Breast epithelium (tissue), 4 donors: ENCODE data around the gene GRXCR1. TPM values are rescaled to one million over a fixed set of nuclear protein-coding genes. Genes with fewer than 3 reads are reported as not detected.

Experiments used
- DNase-seq, 2 donors: peaks; one replicate each; pipeline ENCODE4 v3.0.0-alpha.2; 2019; ENCODE audit warnings: low spot score in 2 of 2
- H3K27ac ChIP-seq, 2 donors: fragments of 200-600 bp; sonication (generic) in 1 of 2; one replicate each; pipeline ENCODE4 v1.5.1; 2016 to 2019; ENCODE audit warnings: mild to moderate bottlenecking in 1 of 2
- H3K27me3 ChIP-seq, 2 donors: fragments of 200-600 bp; sonication (generic) in 1 of 2; one replicate each; pipeline versions ENCODE4 v1.5.1 to v1.6.0; 2017 to 2019; ENCODE audit warnings: control low read depth in 1 of 2, mild to moderate bottlenecking in 1 of 2
- H3K36me3 ChIP-seq: fragments of 200-600 bp; one replicate; pipeline ENCODE4 v1.5.1; 2019
- H3K4me1 ChIP-seq, 2 donors: fragments of 200-600 bp; sonication (generic); one replicate each; pipeline ENCODE4 v1.5.1; 2016 to 2019; ENCODE audit warnings: control low read depth in 1 of 2
- H3K4me3 ChIP-seq, 3 donors: fragments of 200-600 bp; sonication (generic); 1 replicate in 2 of 3; 2 replicates in 1 of 3; pipeline ENCODE4 v1.5.1; 2016 to 2019; ENCODE audit warnings: mild to moderate bottlenecking in 3 of 3, moderate library complexity in 2 of 3
- H3K9me3 ChIP-seq, 2 donors: fragments of 200-600 bp; sonication (generic) in 1 of 2; one replicate each; pipeline ENCODE4 v1.5.1; 2016 to 2019; ENCODE audit warnings: control low read depth in 1 of 2
- CTCF ChIP-seq, 3 donors: fragments of 450-650 bp; IDR thresholded peaks; one replicate each; pipeline ENCODE4 v1.5.1; 2016 to 2017; ENCODE audit warnings: antibody characterized with exemption in 3 of 3, mild to moderate bottlenecking in 3 of 3, moderate library complexity in 3 of 3
- POLR2A ChIP-seq: fragments of 450-650 bp; IDR thresholded peaks from one replicate; pipeline ENCODE4 v1.6.1; 2016; ENCODE audit warnings: antibody characterized with exemption, mild to moderate bottlenecking, moderate library complexity
- POLR2AphosphoS5 ChIP-seq, 3 donors: sonication (generic); formaldehyde crosslinking; IDR thresholded peaks; one replicate each; pipeline ENCODE4 v1.6.1; 2017; ENCODE audit warnings: antibody characterized with exemption in 3 of 3
- intact Hi-C: fragments of 100-400 bp; cut with DNase I; formaldehyde crosslinking; loops from one replicate; pipeline ENCODE4 v1.15.1; 2023; ENCODE audit warnings: low total_unique reads
- total RNA-seq, 3 donors: library from RNA; depleted of rRNA; stranded (reverse); fragments of >200 nt; gene quantifications; one replicate each; pipeline ENCODE4 v1.1.0, GENCODE V29; 2016

The GRXCR1 gene
- total RNA-seq, 3 donors from 2014 or later, result not detected

- TF ChIP-seq POLR2AphosphoS5 (IDR thresholded peaks at IDR 0.05), result no peak
- TF ChIP-seq CTCF (IDR thresholded peaks at IDR 0.05), result peak in 1 of 3 donors; percentile 25
- Histone ChIP-seq H3K27me3 (no peaks in the 10 kb centered on the region), H3K9me3 (peaks cover 0 to 4% of the 10 kb centered on the region in 2 donors), H3K4me3 (no peak overlapping the region), H3K36me3 (no peaks in the 10 kb centered on the region), H3K4me1 (no peaks in the 10 kb centered on the region), H3K27ac (no peak overlapping the region)
- no peak for DNase-seq
- intact Hi-C loops, result no loop called here
Observed at GRCh38 chr4:42995343-42995944, 102.9 kb downstream of the GRXCR1 start.

- H3K4me1 ChIP-seq, result no peaks in the 10 kb centered on the region
- intact Hi-C loops, result no loop called here
- H3K4me3 ChIP-seq, result no peak overlapping the region
- no peak for TF ChIP-seq POLR2AphosphoS5 (IDR thresholded peaks at IDR 0.05)
- no peak for TF ChIP-seq POLR2A
- TF ChIP-seq CTCF (IDR thresholded peaks at IDR 0.05), result no peak
- no peak for DNase-seq
- H3K27ac ChIP-seq, result no peak overlapping the region
- no peaks in the 10 kb centered on the region for H3K36me3 ChIP-seq
- no peaks in the 10 kb centered on the region for H3K27me3 ChIP-seq
- peaks cover 8 to 32% of the 10 kb centered on the region in 2 donors for H3K9me3 ChIP-seq
Observed at GRCh38 chr4:43008793-43009192, 116.3 kb downstream of the GRXCR1 start.

- TF ChIP-seq CTCF (IDR thresholded peaks at IDR 0.05) (no peak), POLR2AphosphoS5 (IDR thresholded peaks at IDR 0.05) (no peak), POLR2A (no peak)
Observed at GRCh38 chr4:43014256-43014655, 121.7 kb downstream of the GRXCR1 start.

GRCh38 chr4:43041632-43042031, 149.1 kb downstream of the GRXCR1 start:
- intact Hi-C loops, result no loop called here
- H3K4me3 ChIP-seq, result no peak overlapping the region
- H3K36me3 ChIP-seq, result no peaks in the 10 kb centered on the region
- TF ChIP-seq POLR2A, result no peak
- TF ChIP-seq CTCF (IDR thresholded peaks at IDR 0.05), result no peak
- TF ChIP-seq POLR2AphosphoS5 (IDR thresholded peaks at IDR 0.05), result no peak
- no peaks in the 10 kb centered on the region for H3K27me3 ChIP-seq
- H3K4me1 ChIP-seq, result no peaks in the 10 kb centered on the region
- no peak overlapping the region for H3K27ac ChIP-seq
- no peak for DNase-seq
- no peaks in the 10 kb centered on the region for H3K9me3 ChIP-seq

More at GRCh38 chr4:43014256-43014655, 121.7 kb downstream of the GRXCR1 start:
- intact Hi-C loops, result loop anchor here (10.0 kb wide), 1 partner anchor 289 kb away; no protein-coding TSS in a partner anchor
- Histone ChIP-seq H3K36me3 (no peaks in the 10 kb centered on the region), H3K4me1 (no peaks in the 10 kb centered on the region), H3K4me3 (no peak overlapping the region), H3K27me3 (no peaks in the 10 kb centered on the region), H3K9me3 (no peaks in the 10 kb centered on the region), H3K27ac (no peak overlapping the region)
- no peak for DNase-seq

- intact Hi-C loops, result no loop called here
- TF ChIP-seq CTCF (IDR thresholded peaks at IDR 0.05) (no peak), POLR2A (no peak)
- H3K27ac ChIP-seq, result no peak overlapping the region
- H3K4me3 ChIP-seq, result no peak overlapping the region
- no peak for DNase-seq
- H3K27me3 ChIP-seq, result no peaks in the 10 kb centered on the region
- H3K36me3 ChIP-seq, result no peaks in the 10 kb centered on the region
- no peaks in the 10 kb centered on the region for H3K4me1 ChIP-seq
- H3K9me3 ChIP-seq, result no peaks in the 10 kb centered on the region
Observed at GRCh38 chr4:43047058-43047457, 154.5 kb downstream of the GRXCR1 start.
